SU-DHL-6 (cell line): ENCODE results near the gene RAPGEF4.

Experiments
- EZH2phosphoT487 ChIP-seq: fragments of 200-600 bp; sonication (generic), shearing (Covaris generic); conservative IDR thresholded peaks from 2 replicates; pipeline ENCODE4 v1.6.1; 2018; ENCODE audit warnings: mild to moderate bottlenecking, antibody characterized with exemption, low read length, moderate library complexity, mixed read lengths
- TF ChIP-seq, protein P1 (sequence below): fragments of 200-600 bp; sonication (generic); IDR thresholded peaks from one replicate; pipeline ENCODE4 v1.5.1; 2017; ENCODE audit warnings: antibody characterized with exemption, mild to moderate bottlenecking, low read length, moderate library complexity; ENCODE audit not compliant: insufficient read depth, poor library complexity, severe bottlenecking

- TF ChIP-seq, protein P1, sequence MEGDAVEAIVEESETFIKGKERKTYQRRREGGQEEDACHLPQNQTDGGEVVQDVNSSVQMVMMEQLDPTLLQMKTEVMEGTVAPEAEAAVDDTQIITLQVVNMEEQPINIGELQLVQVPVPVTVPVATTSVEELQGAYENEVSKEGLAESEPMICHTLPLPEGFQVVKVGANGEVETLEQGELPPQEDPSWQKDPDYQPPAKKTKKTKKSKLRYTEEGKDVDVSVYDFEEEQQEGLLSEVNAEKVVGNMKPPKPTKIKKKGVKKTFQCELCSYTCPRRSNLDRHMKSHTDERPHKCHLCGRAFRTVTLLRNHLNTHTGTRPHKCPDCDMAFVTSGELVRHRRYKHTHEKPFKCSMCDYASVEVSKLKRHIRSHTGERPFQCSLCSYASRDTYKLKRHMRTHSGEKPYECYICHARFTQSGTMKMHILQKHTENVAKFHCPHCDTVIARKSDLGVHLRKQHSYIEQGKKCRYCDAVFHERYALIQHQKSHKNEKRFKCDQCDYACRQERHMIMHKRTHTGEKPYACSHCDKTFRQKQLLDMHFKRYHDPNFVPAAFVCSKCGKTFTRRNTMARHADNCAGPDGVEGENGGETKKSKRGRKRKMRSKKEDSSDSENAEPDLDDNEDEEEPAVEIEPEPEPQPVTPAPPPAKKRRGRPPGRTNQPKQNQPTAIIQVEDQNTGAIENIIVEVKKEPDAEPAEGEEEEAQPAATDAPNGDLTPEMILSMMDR, result no peak
- TF ChIP-seq EZH2phosphoT487, result no peak
Observed at GRCh38 chr2:173092844-173093402, 357.3 kb downstream of the RAPGEF4 start.
